ENCODE measurements around the gene MICAL3.

The MICAL3 gene

GRCh38 chr22:17828502-17829080, 195.8 kb downstream of the MICAL3 start:
- no peak for TF ChIP-seq CTCF (conservative IDR thresholded peaks at IDR 0.05; ENCODE audit: control insufficient read depth, insufficient read depth, low read depth, low read length)
- no peak for DNase-seq (ENCODE audit: low read depth)
- H3K4me3 ChIP-seq (ENCODE audit: control insufficient read depth, low read depth, low read length), result no peak overlapping the region

- no peak for TF ChIP-seq CTCF (conservative IDR thresholded peaks at IDR 0.05; ENCODE audit: control insufficient read depth, insufficient read depth, low read depth, low read length)
- no peak overlapping the region for H3K4me3 ChIP-seq (ENCODE audit: control insufficient read depth, low read depth, low read length)
- DNase-seq (ENCODE audit: low read depth), result no peak
These were observed 196.9 kb downstream of the MICAL3 start for GRCh38 chr22:17827466-17827865.

- no peak for TF ChIP-seq CTCF (conservative IDR thresholded peaks at IDR 0.05; ENCODE audit: control insufficient read depth, insufficient read depth, low read depth, low read length)
- no peak overlapping the region for H3K4me3 ChIP-seq (ENCODE audit: control insufficient read depth, low read depth, low read length)
- no peak for DNase-seq (ENCODE audit: low read depth)
These were observed 198.3 kb downstream of the MICAL3 start for GRCh38 chr22:17825876-17826550.

GRCh38 chr22:17824457-17824856, 199.9 kb downstream of the MICAL3 start:
- no peak for DNase-seq (ENCODE audit: low read depth)
- no peak for TF ChIP-seq CTCF (conservative IDR thresholded peaks at IDR 0.05; ENCODE audit: control insufficient read depth, insufficient read depth, low read depth, low read length)
- no peak overlapping the region for H3K4me3 ChIP-seq (ENCODE audit: control insufficient read depth, low read depth, low read length)

- no peak for TF ChIP-seq CTCF (conservative IDR thresholded peaks at IDR 0.05; ENCODE audit: control insufficient read depth, insufficient read depth, low read depth, low read length)
- no peak overlapping the region for H3K4me3 ChIP-seq (ENCODE audit: control insufficient read depth, low read depth, low read length)
- DNase-seq (ENCODE audit: low read depth), result no peak
These were observed 200.4 kb downstream of the MICAL3 start for GRCh38 chr22:17823964-17824363.

GRCh38 chr22:17823226-17823625, 201.1 kb downstream of the MICAL3 start:
- no peak overlapping the region for H3K4me3 ChIP-seq (ENCODE audit: control insufficient read depth, low read depth, low read length)
- DNase-seq (ENCODE audit: low read depth), result no peak
- TF ChIP-seq CTCF (conservative IDR thresholded peaks at IDR 0.05; ENCODE audit: control insufficient read depth, insufficient read depth, low read depth, low read length), result no peak

Measured in fibroblast of mammary gland (primary cell).